Stimulated activated CD4-positive, alpha-beta T cell treated with anti-CD3 and anti-CD28 coated beads, Interleukin-1b, Interleukin-23, amount 100 ng/mL, for 1 hour (primary cell): ENCODE data around the gene CDCA3.
"Not testable (repeated sequence)": the region's sequence is repeated elsewhere in the genome, so short reads cannot be mapped to it uniquely, and the experiment has no call there.

Source experiments
- DNase-seq, 2 donors: peaks; one replicate each; pipeline ENCODE4 v3.0.0-alpha.2; 2020; ENCODE audit warnings: low read depth in 2 of 2

The CDCA3 gene

GRCh38 chr12:6872073-6873048, 21.3 kb upstream of the CDCA3 start:
- peak; percentile 54 to 78 for DNase-seq

- no peak for DNase-seq
Measured at GRCh38 chr12:6871052-6871957, 20.2 kb upstream of the CDCA3 start.

GRCh38 chr12:6870304-6870703, 19.2 kb upstream of the CDCA3 start:
- DNase-seq = not testable (repeated sequence)

- DNase-seq = peak; percentile 75 to 77
Measured at GRCh38 chr12:6869049-6870021, 18.2 kb upstream of the CDCA3 start.

GRCh38 chr12:6868211-6869048, 17.3 kb upstream of the CDCA3 start:
- DNase-seq = no peak

GRCh38 chr12:6867413-6868210, 16.5 kb upstream of the CDCA3 start, which contains the start of gene TPI1:
Gene TPI1 (plus strand): TSS chr12:6867531. CDS start chr12:6867567, 36 bp downstream.
- peak; percentile 63 to 65 for DNase-seq

- no peak for DNase-seq
Measured at GRCh38 chr12:6866920-6867412, 15.9 kb upstream of the CDCA3 start.

GRCh38 chr12:6866163-6866919, 15.3 kb upstream of the CDCA3 start:
- no peak for DNase-seq

GRCh38 chr12:6865307-6865706, 14.2 kb upstream of the CDCA3 start:
- DNase-seq = not testable (repeated sequence)

GRCh38 chr12:6863586-6864321, 12.7 kb upstream of the CDCA3 start:
- no peak for DNase-seq

GRCh38 chr12:6863033-6863432, 11.9 kb upstream of the CDCA3 start:
- no peak for DNase-seq

GRCh38 chr12:6861391-6861790, 10.3 kb upstream of the CDCA3 start:
- DNase-seq = no peak

- no peak for DNase-seq
Measured at GRCh38 chr12:6860942-6861341, 9.9 kb upstream of the CDCA3 start.

GRCh38 chr12:6860116-6860515, 9.0 kb upstream of the CDCA3 start:
- no peak for DNase-seq

- no peak for DNase-seq
Measured at GRCh38 chr12:6858799-6859198, 7.7 kb upstream of the CDCA3 start.

- no peak for DNase-seq
Measured at GRCh38 chr12:6855322-6855721, 4.2 kb upstream of the CDCA3 start.

- DNase-seq = no peak
Measured at GRCh38 chr12:6854036-6854435, 3.0 kb upstream of the CDCA3 start.

- DNase-seq = no peak
Measured at GRCh38 chr12:6853626-6854025, 2.5 kb upstream of the CDCA3 start.
